EL (cell line): ENCODE results near the gene OAS2.
"Not testable (repeated sequence)": the region's sequence is repeated elsewhere in the genome, so short reads cannot be mapped to it uniquely, and the experiment has no call there.

Experiments
- DNase-seq: peaks from one replicate; pipeline ENCODE4 v3.0.0-alpha.2; 2016

Gene OAS2

GRCh38 chr12:112950701-112951100, 27.6 kb upstream of the OAS2 start:
- no peak for DNase-seq

- not testable (repeated sequence) for DNase-seq
These were observed 21.2 kb upstream of the OAS2 start for GRCh38 chr12:112957125-112957524.

- DNase-seq, result no peak
These were observed 17.2 kb upstream of the OAS2 start for GRCh38 chr12:112961074-112961473.

- DNase-seq, result no peak
These were observed 16.8 kb upstream of the OAS2 start for GRCh38 chr12:112961536-112961935.

- no peak for DNase-seq
These were observed 15.8 kb upstream of the OAS2 start for GRCh38 chr12:112962561-112962960.

GRCh38 chr12:112963227-112963861, 15.0 kb upstream of the OAS2 start:
- DNase-seq, result no peak

- DNase-seq, result no peak
These were observed 14.2 kb upstream of the OAS2 start for GRCh38 chr12:112964067-112964670.

GRCh38 chr12:112964915-112965314, 13.4 kb upstream of the OAS2 start:
- DNase-seq, result no peak

- no peak for DNase-seq
These were observed 12.7 kb upstream of the OAS2 start for GRCh38 chr12:112965643-112966042.

- DNase-seq, result no peak
These were observed 11.0 kb upstream of the OAS2 start for GRCh38 chr12:112967306-112967705.

GRCh38 chr12:112967858-112968257, 10.5 kb upstream of the OAS2 start:
- DNase-seq, result no peak

- no peak for DNase-seq
These were observed 8.6 kb upstream of the OAS2 start for GRCh38 chr12:112969547-112970306.

- no peak for DNase-seq
These were observed 7.9 kb upstream of the OAS2 start for GRCh38 chr12:112970391-112970790.

- peak; percentile 43 for DNase-seq
These were observed 7.1 kb upstream of the OAS2 start for GRCh38 chr12:112971248-112971647.

GRCh38 chr12:112973011-112973735, 5.1 kb upstream of the OAS2 start:
- no peak for DNase-seq

- no peak for DNase-seq
These were observed 4.5 kb upstream of the OAS2 start for GRCh38 chr12:112973818-112974231.

GRCh38 chr12:112974904-112975303, 3.4 kb upstream of the OAS2 start:
- DNase-seq, result no peak

GRCh38 chr12:112977139-112977538, 1.2 kb upstream of the OAS2 start:
- DNase-seq, result no peak

- peak; percentile 42 for DNase-seq
These were observed 678 bp upstream of the OAS2 start for GRCh38 chr12:112977641-112978040.

GRCh38 chr12:112979041-112979680, 842 bp downstream of the OAS2 start:
- DNase-seq, result peak; percentile 56

- DNase-seq, result peak; percentile 40
These were observed 2.3 kb downstream of the OAS2 start for GRCh38 chr12:112980491-112981158.

- peak; percentile 35 for DNase-seq
These were observed 7.4 kb downstream of the OAS2 start for GRCh38 chr12:112985642-112986290.
